HG03066 (cell line): ENCODE measurements around the gene PPP1R1C.
A peak's percentile ranks its signal among the peaks of the same experiment; 100 is the strongest.
"Not testable (repeated sequence)": the region's sequence is repeated elsewhere in the genome, so short reads cannot be mapped to it uniquely, and the experiment has no call there.

ENCODE experiments used
- ATAC-seq: cut with Tn5 transposase; IDR thresholded peaks from one replicate; pipeline ENCODE4 v1.9.1; 2021; ENCODE audit warnings: low read depth; ENCODE audit not compliant: unreplicated experiment

Gene PPP1R1C

DNA sequence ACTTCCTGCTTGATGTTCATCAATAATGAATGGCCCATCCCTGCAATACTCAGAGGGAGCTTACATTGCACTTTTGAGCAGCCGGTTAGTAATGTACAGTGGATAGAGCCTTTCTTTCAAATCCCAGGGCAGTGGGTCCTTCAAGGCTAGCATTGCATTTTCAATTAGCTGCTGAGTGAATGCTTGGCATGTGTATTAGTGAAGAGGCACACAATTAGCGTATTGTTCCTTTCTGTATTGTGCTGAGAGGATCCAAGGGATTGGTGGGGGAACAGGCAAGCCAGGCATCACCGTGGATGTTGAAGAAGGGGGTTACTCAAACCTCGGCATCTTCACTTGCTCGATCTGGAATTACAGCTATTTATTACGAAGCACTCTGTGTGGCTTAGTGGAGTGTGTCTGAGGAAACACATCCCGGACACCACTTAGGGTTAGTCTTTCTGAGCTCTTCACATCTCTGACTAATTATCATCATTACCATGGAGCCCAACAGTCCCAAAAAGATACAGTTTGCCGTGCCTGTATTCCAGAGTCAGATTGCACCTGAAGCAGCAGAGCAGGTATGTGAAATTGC lies at the start of gene PPP1R1C:
Gene PPP1R1C (plus strand): TSS at position 222 of the 574 bp plus-strand sequence. CDS start 258 bp downstream, at position 480.
- no peak for ATAC-seq

GRCh38 chr2:181937473-181937872 lies 48.2 kb upstream of the PPP1R1C start:
- ATAC-seq: no peak

DNA sequence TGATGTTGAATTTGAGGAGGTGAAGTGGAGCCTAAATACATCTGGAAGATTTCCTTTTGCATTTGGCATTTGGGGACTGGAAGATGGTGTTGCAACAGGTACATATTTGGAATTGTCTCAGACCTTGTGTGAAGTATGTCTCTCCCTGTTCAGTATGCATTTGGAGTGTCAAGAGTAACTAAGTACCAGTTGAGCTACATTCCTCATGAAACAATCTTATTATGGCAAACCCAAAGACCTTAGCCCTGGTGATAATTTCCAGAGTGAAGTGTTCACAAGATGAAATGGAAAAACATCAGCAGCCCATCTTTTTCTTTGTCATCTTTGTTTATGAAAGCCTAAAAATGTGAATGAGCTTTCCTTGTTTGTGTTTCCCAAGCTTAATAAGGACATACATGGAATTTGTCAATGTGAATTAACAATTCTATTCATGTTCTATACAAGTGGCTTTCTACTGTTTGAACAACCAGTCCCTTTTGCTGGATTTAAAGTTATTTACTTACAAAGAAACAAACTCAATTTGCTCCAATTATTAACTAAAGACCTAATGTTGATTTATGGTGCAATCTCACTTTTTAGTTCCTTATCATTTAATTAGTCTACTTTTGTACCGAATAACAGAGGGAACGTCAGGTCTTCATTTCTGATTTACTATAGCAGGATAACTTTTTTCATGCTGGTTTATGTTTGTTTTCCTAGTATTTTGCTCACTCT lies 42.1 kb upstream of the PPP1R1C start:
- ATAC-seq: no peak

DNA sequence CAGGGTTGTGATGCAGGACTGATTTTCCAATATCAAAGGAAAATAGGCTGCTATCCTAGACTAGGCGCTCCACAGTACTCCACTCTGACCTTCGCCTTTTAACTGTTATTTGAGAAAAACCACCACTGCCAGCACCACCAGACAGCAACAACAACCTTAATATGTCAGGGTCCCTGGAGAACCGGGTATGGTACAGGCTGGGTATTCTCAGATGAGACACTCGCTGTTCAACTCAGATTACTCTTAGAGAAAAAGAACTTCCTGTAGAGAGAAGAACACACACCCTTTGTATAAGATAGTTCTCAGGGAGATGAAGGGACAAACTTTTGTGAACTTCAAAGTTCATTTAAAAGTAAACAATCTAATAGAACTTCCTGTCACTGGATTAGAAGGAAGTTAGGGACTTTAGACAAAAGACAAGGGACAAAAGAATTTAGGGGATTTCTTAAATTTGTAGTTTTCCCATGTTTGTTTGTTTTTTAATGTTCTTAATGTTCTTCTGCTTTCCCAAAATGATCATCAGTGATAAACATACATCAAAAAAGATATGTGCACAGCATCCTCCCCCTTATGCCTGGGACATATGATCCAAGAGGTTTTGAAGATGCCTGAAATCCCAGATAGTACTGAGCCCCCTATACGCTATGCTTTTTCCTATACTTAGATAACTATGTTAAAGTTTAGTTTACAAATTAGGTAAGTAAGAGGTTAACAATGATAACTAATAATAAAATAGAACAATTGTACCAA lies 41.3 kb upstream of the PPP1R1C start:
- no peak for ATAC-seq

DNA sequence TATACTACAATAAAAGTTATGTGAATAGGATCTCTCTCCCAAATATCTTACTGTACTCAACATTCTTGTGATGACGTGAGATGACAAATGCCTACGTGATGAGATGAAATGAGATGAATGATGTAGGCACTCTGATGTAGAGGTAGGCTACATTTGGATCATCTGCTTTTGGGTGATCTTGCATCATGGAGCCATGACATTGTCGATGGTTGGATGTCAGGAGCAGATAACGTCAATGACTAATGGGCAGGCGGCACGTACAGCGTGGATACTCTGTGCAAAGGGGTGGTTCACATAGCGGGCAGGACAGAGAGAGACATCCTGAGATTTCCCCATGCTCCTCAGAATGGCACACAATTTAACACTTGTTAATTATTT lies 40.8 kb upstream of the PPP1R1C start:
- ATAC-seq: no peak

DNA sequence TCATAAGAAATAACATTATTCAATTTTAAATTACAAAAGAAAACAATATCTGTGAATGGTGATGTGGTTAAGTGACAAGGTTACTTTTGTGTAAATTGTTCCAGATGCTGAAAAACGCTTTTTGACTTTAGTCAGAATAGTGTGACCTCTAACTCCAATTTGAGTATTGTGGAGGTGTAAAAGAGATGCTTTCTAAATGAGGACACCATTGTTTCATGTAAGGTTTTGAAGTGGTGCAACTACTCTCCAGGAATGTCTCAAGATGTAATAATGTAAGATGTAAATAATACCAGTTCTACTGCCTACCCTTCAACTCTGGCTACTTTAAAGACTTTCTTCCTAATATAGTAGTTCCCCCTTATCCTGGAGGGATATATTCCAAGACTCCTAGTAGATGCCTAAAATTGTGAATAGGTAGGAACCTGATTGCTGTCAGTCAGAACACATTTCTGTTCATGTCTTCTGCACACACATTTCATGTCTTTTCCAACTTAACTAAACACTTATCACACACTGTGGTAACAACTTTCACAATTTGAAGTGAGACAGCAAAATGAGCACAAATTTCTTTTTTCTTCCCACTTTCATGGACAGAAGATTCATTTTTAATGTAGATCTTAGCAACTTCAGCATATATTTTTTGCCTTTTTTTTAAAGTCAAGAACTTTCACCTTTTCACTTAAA lies 39.1 kb upstream of the PPP1R1C start:
- no peak for ATAC-seq

DNA sequence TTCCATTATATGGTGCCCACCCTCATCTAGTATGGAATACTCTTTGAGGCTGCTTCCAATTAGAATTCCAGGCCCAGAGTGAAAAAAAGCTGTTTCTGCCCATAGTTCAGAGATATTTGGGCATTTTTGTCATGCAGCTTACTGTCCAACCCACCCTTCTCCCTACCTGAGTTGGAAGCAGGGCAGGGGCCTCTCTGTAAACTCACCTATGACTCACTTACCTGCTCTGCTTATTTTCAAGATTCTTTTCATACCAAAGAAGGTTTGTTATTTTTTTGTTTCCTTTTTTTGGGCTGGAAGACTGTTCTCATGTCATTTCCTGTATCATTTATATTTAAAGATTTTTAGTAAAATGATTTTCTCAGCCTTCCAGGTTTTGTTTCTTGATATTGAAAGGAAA lies 38.4 kb upstream of the PPP1R1C start:
- ATAC-seq: no peak

- no peak for ATAC-seq
Observed at GRCh38 chr2:181948227-181948626, 37.4 kb upstream of the PPP1R1C start.

DNA sequence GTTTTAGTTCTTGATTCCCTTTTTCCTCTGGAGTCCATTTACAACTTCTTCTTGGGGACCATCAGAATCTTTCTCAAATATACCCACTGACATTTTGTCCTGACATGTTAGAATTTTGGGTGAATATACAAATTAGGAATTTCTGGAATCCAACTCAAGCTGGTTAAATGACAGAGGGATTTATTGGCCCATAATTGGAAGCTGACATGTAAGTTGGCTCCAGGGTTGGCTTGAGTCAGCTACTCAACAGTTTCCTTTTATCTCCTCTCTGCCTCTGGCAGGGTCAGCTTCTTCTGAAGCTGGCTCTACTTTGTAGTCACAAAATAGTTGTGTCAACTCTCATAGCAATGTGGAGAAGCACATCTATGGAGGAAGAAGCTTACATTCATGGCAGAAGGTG lies 36.6 kb upstream of the PPP1R1C start:
- ATAC-seq: no peak

DNA sequence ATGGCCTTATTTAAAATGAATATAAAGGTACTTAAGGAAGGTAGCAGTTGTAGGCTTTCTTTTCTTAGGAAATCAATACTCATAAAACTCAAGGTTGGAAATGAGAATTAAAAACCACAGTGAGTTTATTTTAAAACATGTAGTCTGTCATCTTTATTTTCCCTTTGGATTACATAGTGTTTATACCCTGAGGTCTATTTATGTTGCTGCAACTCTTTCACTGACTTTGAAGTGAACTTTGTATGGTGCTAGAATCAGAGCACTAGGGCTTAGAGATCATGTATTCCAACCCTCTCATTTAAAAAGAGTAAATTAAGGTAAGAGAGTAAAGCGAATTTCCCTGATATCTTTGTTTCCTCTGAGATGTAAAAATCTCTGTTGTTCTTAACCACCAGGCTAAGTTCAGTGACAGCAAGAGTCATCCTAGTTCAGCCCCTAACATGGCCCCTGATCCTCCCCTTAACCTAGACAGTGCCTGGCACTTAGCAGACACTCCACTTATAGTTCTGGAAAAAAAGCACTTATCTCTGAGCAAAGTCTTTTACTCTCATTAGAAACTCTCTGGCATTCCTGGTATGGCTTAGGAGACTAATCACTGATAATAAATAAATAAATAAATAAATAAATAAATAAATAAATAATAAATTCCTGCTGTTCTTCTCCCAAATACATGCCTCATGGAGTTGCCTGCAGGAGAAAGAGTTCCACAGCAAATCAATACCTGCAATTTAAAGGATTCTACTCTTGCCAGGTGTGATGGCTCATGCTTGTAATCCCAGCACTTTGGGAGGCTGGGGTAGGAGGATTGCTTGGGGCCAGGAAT lies 33.0 kb upstream of the PPP1R1C start:
- no peak for ATAC-seq

GRCh38 chr2:181953881-181954537 lies 31.6 kb upstream of the PPP1R1C start:
- ATAC-seq: peak; percentile 69

DNA sequence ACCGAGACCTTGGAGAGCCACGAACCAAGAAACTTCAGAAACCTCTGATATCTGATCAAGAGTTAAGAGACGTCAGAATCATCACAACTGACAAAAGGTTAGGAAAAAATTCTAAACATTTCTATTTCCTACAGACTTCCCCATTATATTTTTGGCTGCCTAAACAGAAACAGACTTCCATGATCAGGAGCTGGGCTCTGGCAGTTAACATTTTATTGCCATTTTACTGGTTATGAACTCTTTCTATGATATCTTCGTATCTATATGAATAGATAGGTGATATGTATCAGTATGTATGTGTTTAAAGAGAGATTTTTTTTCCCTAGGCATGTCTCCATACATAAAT lies 31.1 kb upstream of the PPP1R1C start:
- ATAC-seq: peak; percentile 14

DNA sequence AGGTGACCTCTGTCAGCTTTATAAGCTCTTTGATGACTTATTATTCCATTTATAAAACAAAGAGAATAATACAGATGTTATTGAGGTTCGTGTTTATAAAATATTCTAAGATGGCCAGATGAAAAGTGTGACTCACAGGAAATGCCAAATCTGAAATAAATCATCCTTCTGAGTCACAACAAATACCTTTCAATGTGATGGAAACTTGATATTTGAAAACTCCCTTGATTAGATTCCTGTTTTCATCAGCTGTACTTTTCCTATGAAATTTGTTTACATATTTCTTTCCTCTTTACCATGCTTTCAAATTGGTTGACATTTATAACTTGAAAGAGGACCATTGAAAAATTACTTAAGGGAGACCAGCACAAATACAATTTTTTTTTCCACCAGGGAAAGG lies 30.6 kb upstream of the PPP1R1C start:
- no peak for ATAC-seq

- ATAC-seq: not testable (repeated sequence)
Observed at GRCh38 chr2:181955866-181956265, 29.8 kb upstream of the PPP1R1C start.

GRCh38 chr2:181957668-181958067 lies 28.0 kb upstream of the PPP1R1C start:
- no peak for ATAC-seq

DNA sequence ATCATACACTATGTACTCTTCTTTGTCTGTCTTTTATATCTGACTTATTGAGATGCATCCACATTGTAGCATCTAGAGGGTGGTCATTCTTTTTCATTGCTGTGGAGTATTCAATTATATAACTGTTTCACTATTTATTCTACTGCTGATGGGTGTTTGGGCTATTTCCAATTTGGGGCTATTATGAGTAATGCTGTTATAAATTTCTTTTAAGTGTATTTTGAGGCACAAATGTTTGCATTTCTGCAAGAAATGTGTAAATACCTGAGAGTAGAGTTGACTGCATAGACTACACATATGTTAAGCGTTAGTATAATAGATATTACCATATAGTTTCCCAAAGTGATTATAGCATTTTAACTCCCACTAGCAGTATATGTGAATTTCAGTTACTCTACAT lies 26.9 kb upstream of the PPP1R1C start:
- no peak for ATAC-seq

- ATAC-seq: no peak
Observed at GRCh38 chr2:181959508-181959907, 26.1 kb upstream of the PPP1R1C start.

DNA sequence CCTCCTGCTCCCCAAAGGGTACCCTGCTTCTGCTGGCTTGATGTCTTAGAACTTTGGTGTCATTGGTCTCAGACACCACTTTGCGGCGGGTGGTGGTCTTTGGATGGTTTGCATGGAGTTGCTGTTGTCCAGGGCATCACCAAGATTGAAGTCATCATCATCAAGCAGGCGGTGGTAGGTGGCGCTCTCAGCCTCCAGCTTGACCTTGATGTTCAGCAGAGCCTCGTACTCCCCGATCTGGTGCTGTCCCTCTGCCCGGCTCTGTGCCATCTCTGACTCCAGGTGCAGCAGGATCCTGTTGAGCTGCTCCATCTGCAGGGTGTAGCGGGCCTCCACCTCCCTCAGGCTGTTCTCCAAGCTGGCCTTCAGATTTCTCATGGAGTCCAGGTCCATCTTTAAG lies 24.5 kb upstream of the PPP1R1C start:
- ATAC-seq: not testable (repeated sequence)

GRCh38 chr2:181962142-181962541 lies 23.5 kb upstream of the PPP1R1C start:
- ATAC-seq: no peak
